OCI-LY1 (cell line): Measurements from ENCODE around the gene ZNF839.

Experiments used
- CTCF ChIP-seq: fragments of 200-600 bp; sonication (generic), shearing (Covaris generic); IDR thresholded peaks from 2 replicates; pipeline ENCODE4 v1.5.1; 2017; ENCODE audit warnings: mild to moderate bottlenecking, antibody characterized with exemption, low read length, moderate library complexity, mixed read lengths
- EZH2 ChIP-seq: fragments of 200-600 bp; sonication (generic), shearing (Covaris generic); IDR thresholded peaks from 2 replicates; pipeline ENCODE4 v1.8.0; 2017; ENCODE audit warnings: borderline replicate concordance, mixed run types, mild to moderate bottlenecking, antibody characterized with exemption, low read length, moderate library complexity, mixed read lengths

GRCh38 chr14:102323102-102323501 is 3.6 kb downstream of the ZNF839 start:
- peak; percentile 57 for TF ChIP-seq CTCF
- TF ChIP-seq EZH2: no peak
